ENCODE results near the gene GRAP.
"Not testable (repeated sequence)": the region's sequence is repeated elsewhere in the genome, so short reads cannot be mapped to it uniquely, and the experiment has no call there.

GRAP gene

GRCh38 chr17:19062009-19062717 is 15.4 kb upstream of the GRAP start:
- ATAC-seq (ENCODE audit: low read depth) (peak; percentile 58), DNase-seq (ENCODE audit: low spot score in 2 of 2) (peak; percentile 72 to 94)

GRCh38 chr17:19055447-19055846 is 8.7 kb upstream of the GRAP start:
- ATAC-seq (ENCODE audit: low read depth), result peak; percentile 93
- H3K27ac Mint-ChIP-seq, H3K36me3 Mint-ChIP-seq: not testable (repeated sequence)

More at GRCh38 chr17:19062009-19062717, 15.4 kb upstream of the GRAP start:
- not testable (repeated sequence) for H3K36me3 Mint-ChIP-seq, H3K4me3 Mint-ChIP-seq, H3K4me1 Mint-ChIP-seq, H3K9me3 Mint-ChIP-seq, H3K27me3 Mint-ChIP-seq, H3K27ac Mint-ChIP-seq

GRCh38 chr17:19048826-19049225 is 2.1 kb upstream of the GRAP start:
- not testable (repeated sequence) for H3K27ac Mint-ChIP-seq, H3K4me1 Mint-ChIP-seq, H3K27me3 Mint-ChIP-seq, H3K9me3 Mint-ChIP-seq, H3K4me3 Mint-ChIP-seq, H3K36me3 Mint-ChIP-seq
- ATAC-seq (ENCODE audit: low read depth), result peak; percentile 56
- peak in 1 of 2 donors; percentile 25 for DNase-seq (ENCODE audit: low spot score in 2 of 2)

More at GRCh38 chr17:19055447-19055846, 8.7 kb upstream of the GRAP start:
- not testable (repeated sequence) for H3K27me3 Mint-ChIP-seq; H3K4me3 Mint-ChIP-seq; H3K4me1 Mint-ChIP-seq; H3K9me3 Mint-ChIP-seq; DNase-seq (ENCODE audit: low spot score in 2 of 2)

- H3K36me3 Mint-ChIP-seq; H3K9me3 Mint-ChIP-seq; H3K27ac Mint-ChIP-seq; H3K27me3 Mint-ChIP-seq; ATAC-seq (ENCODE audit: low read depth); H3K4me3 Mint-ChIP-seq; H3K4me1 Mint-ChIP-seq; DNase-seq (ENCODE audit: low spot score in 2 of 2): not testable (repeated sequence)
Measured at GRCh38 chr17:19047510-19047909, 753 bp upstream of the GRAP start.

- not testable (repeated sequence) for H3K27ac Mint-ChIP-seq; ATAC-seq (ENCODE audit: low read depth); H3K9me3 Mint-ChIP-seq; DNase-seq (ENCODE audit: low spot score in 2 of 2); H3K36me3 Mint-ChIP-seq; H3K4me1 Mint-ChIP-seq; H3K4me3 Mint-ChIP-seq; H3K27me3 Mint-ChIP-seq
Measured at GRCh38 chr17:19044643-19045042, 2.1 kb downstream of the GRAP start.

GRCh38 chr17:19043032-19043431 is 3.7 kb downstream of the GRAP start:
- not testable (repeated sequence) for H3K4me3 Mint-ChIP-seq; H3K4me1 Mint-ChIP-seq; H3K27ac Mint-ChIP-seq; DNase-seq (ENCODE audit: low spot score in 2 of 2); H3K36me3 Mint-ChIP-seq; H3K27me3 Mint-ChIP-seq; H3K9me3 Mint-ChIP-seq; ATAC-seq (ENCODE audit: low read depth)

GRCh38 chr17:19042369-19042768 is 4.4 kb downstream of the GRAP start:
- not testable (repeated sequence) for H3K27ac Mint-ChIP-seq

GRCh38 chr17:19041871-19042270 is 4.9 kb downstream of the GRAP start:
- not testable (repeated sequence) for H3K27ac Mint-ChIP-seq; H3K27me3 Mint-ChIP-seq; H3K4me3 Mint-ChIP-seq; H3K36me3 Mint-ChIP-seq; H3K4me1 Mint-ChIP-seq; H3K9me3 Mint-ChIP-seq; ATAC-seq (ENCODE audit: low read depth)
- peak in 1 of 2 donors; percentile 12 for DNase-seq (ENCODE audit: low spot score in 2 of 2)

More at GRCh38 chr17:19042369-19042768, 4.4 kb downstream of the GRAP start:
- H3K4me1 Mint-ChIP-seq; H3K4me3 Mint-ChIP-seq; H3K36me3 Mint-ChIP-seq; DNase-seq (ENCODE audit: low spot score in 2 of 2); H3K9me3 Mint-ChIP-seq; H3K27me3 Mint-ChIP-seq: not testable (repeated sequence)
- ATAC-seq (ENCODE audit: low read depth), result peak; percentile 22

GRCh38 chr17:19040350-19040749 is 6.4 kb downstream of the GRAP start:
- H3K27ac Mint-ChIP-seq; H3K36me3 Mint-ChIP-seq; DNase-seq (ENCODE audit: low spot score in 2 of 2); H3K27me3 Mint-ChIP-seq; H3K4me1 Mint-ChIP-seq; H3K9me3 Mint-ChIP-seq; H3K4me3 Mint-ChIP-seq: not testable (repeated sequence)
- ATAC-seq (ENCODE audit: low read depth), result peak; percentile 29

GRCh38 chr17:19038730-19039129 is 8.0 kb downstream of the GRAP start:
- not testable (repeated sequence) for H3K27ac Mint-ChIP-seq; DNase-seq (ENCODE audit: low spot score in 2 of 2); H3K36me3 Mint-ChIP-seq; H3K27me3 Mint-ChIP-seq; H3K4me1 Mint-ChIP-seq; H3K4me3 Mint-ChIP-seq; H3K9me3 Mint-ChIP-seq
- peak; percentile 59 for ATAC-seq (ENCODE audit: low read depth)

GRCh38 chr17:19038007-19038406 is 8.8 kb downstream of the GRAP start:
- ATAC-seq (ENCODE audit: low read depth), result peak; percentile 18
- not testable (repeated sequence) for H3K4me3 Mint-ChIP-seq; H3K9me3 Mint-ChIP-seq; H3K4me1 Mint-ChIP-seq; H3K36me3 Mint-ChIP-seq; H3K27me3 Mint-ChIP-seq; DNase-seq (ENCODE audit: low spot score in 2 of 2); H3K27ac Mint-ChIP-seq

GRCh38 chr17:19037547-19037946 is 9.2 kb downstream of the GRAP start:
- not testable (repeated sequence) for H3K9me3 Mint-ChIP-seq; DNase-seq (ENCODE audit: low spot score in 2 of 2); H3K27me3 Mint-ChIP-seq; H3K36me3 Mint-ChIP-seq; H3K27ac Mint-ChIP-seq; ATAC-seq (ENCODE audit: low read depth); H3K4me1 Mint-ChIP-seq; H3K4me3 Mint-ChIP-seq

GRCh38 chr17:19036186-19036585 is 10.6 kb downstream of the GRAP start:
- H3K27me3 Mint-ChIP-seq, H3K36me3 Mint-ChIP-seq, H3K9me3 Mint-ChIP-seq: not testable (repeated sequence)

GRCh38 chr17:19032377-19032988 is 14.3 kb downstream of the GRAP start:
- not testable (repeated sequence) for DNase-seq (ENCODE audit: low spot score in 2 of 2); H3K9me3 Mint-ChIP-seq; H3K27me3 Mint-ChIP-seq; H3K4me1 Mint-ChIP-seq; H3K36me3 Mint-ChIP-seq; H3K27ac Mint-ChIP-seq; H3K4me3 Mint-ChIP-seq
- peak; percentile 84 for ATAC-seq (ENCODE audit: low read depth)

More at GRCh38 chr17:19036186-19036585, 10.6 kb downstream of the GRAP start:
- H3K27ac Mint-ChIP-seq; H3K4me1 Mint-ChIP-seq; DNase-seq (ENCODE audit: low spot score in 2 of 2); H3K4me3 Mint-ChIP-seq: not testable (repeated sequence)
- ATAC-seq (ENCODE audit: low read depth), result peak; percentile 31

GRCh38 chr17:19031729-19032128 is 15.0 kb downstream of the GRAP start:
- H3K27ac Mint-ChIP-seq, H3K27me3 Mint-ChIP-seq, H3K36me3 Mint-ChIP-seq, H3K4me1 Mint-ChIP-seq, H3K4me3 Mint-ChIP-seq, H3K9me3 Mint-ChIP-seq: not testable (repeated sequence)
- ATAC-seq (ENCODE audit: low read depth), result peak; percentile 37
- peak in 1 of 2 donors; percentile 47 for DNase-seq (ENCODE audit: low spot score in 2 of 2)
